HCT116 (cell line): ENCODE data around the gene CERS3. TPM values are rescaled to one million over a fixed set of nuclear protein-coding genes. Genes with fewer than 3 reads are reported as not detected.

Experiments
- ATAC-seq: fragments of 200-7000 bp; cut with Tn5 transposase; 2 replicates; pipeline ENCODE4 v1.9.1; 2020; ENCODE audit warnings: mild to moderate bottlenecking, moderate library complexity
- BruUV-seq: library from RNA; stranded (reverse); fragments of 400-500 nt; replicated peaks from 2 replicates; lab custom pipeline; 2021; lab: Mats Ljungman, UMichigan
- CTCF ChIA-PET: fragments of 300-600 bp; sonication (Branson Sonifier 250); formaldehyde crosslinking; loops from one replicate; lab custom pipeline; 2021; ENCODE audit warnings: antibody characterized with exemption; lab: Charles Lee
- POLR2A ChIA-PET: fragments of 300-600, 350-600 bp; sonication (Branson Sonifier 250); formaldehyde crosslinking; loops from one replicate; lab custom pipeline; 2021; ENCODE audit warnings: antibody characterized with exemption; lab: Charles Lee
- RAD21 ChIA-PET, 2 experiments: fragments of 300-600 bp; sonication (Branson Sonifier 250); formaldehyde crosslinking; loops; one replicate each; lab custom pipeline; 2023; ENCODE audit warnings: low total read pairs in 2 of 2; ENCODE audit not compliant: uncharacterized antibody in 2 of 2, unreplicated experiment in 2 of 2, low non-redundant PET in 1 of 2; lab: Charles Lee
- DNase-seq: peaks from one replicate; pipeline ENCODE4 v3.0.0-alpha.2; 2010; ENCODE audit warnings: low read depth, low spot score
- H2AFZ ChIP-seq: fragments of 200-600 bp; shearing (Covaris generic), sonication (generic); 2 replicates; pipeline ENCODE4 v1.6.1; 2017; ENCODE audit warnings: low read depth, mixed run types, mixed read lengths, antibody characterized with exemption, low read length; ENCODE audit not compliant: poor library complexity, severe bottlenecking
- H3K27ac ChIP-seq: 2 replicates; pipeline ENCODE4 v1.5.1; 2012; ENCODE audit warnings: low read depth, low read length
- H3K27me3 ChIP-seq: fragments of 200-600 bp; sonication (generic); 2 replicates; pipeline ENCODE4 v1.6.1; 2016; ENCODE audit warnings: mixed run types, low read length, mixed read lengths; ENCODE audit not compliant: insufficient read depth
- H3K36me3 ChIP-seq, 2 experiments: fragments of 200-500 bp in 1 of 2; fragments of 200-600 bp in 1 of 2; sonication (Bioruptor generic) in 1 of 2; sonication (generic) in 1 of 2; 2 replicates each; pipeline versions ENCODE4 v1.5.1 to v1.6.1; 2014 to 2016; ENCODE audit warnings: low read length in 2 of 2, inconsistent platforms in 1 of 2, mixed read lengths in 1 of 2, mixed run types in 1 of 2; ENCODE audit not compliant: insufficient read depth in 2 of 2, control insufficient read depth in 1 of 2
- H3K4me1 ChIP-seq, 2 experiments: fragments of 200-600 bp in 1 of 2; sonication (generic) in 1 of 2; 2 replicates each; pipeline versions ENCODE4 v1.5.1 to v1.6.1; 2012 to 2017; ENCODE audit warnings: low read length in 2 of 2, inconsistent platforms in 1 of 2, mild to moderate bottlenecking in 1 of 2, mixed read lengths in 1 of 2, mixed run types in 1 of 2, moderate library complexity in 1 of 2; ENCODE audit not compliant: insufficient read depth in 2 of 2, control insufficient read depth in 1 of 2
- H3K4me2 ChIP-seq: fragments of 200-600 bp; sonication (generic); 2 replicates; pipeline ENCODE4 v1.6.1; 2017; ENCODE audit warnings: mixed run types, low read length, mixed read lengths
- H3K4me3 ChIP-seq, 2 experiments: fragments of 200-600 bp in 1 of 2; sonication (generic) in 1 of 2; replicated peaks in 1 of 2; 2 replicates each; pipeline ENCODE4 v1.5.1; 2011 to 2016; ENCODE audit warnings: low read length in 2 of 2, control low read depth in 1 of 2, low read depth in 1 of 2, mild to moderate bottlenecking in 1 of 2, mixed read lengths in 1 of 2, mixed run types in 1 of 2
- H3K79me2 ChIP-seq: fragments of 200-600 bp; sonication (generic); 2 replicates; pipeline ENCODE4 v1.6.1; 2017; ENCODE audit warnings: mild to moderate bottlenecking, mixed run types, low read length, moderate library complexity, mixed read lengths; ENCODE audit not compliant: insufficient read depth
- H3K9ac ChIP-seq: fragments of 200-600 bp; sonication (generic); 2 replicates; pipeline ENCODE4 v1.6.1; 2016; ENCODE audit warnings: low read length, mixed read lengths
- H3K9me2 ChIP-seq: fragments of 200-600 bp; sonication (generic), shearing (Covaris generic); 2 replicates; pipeline ENCODE4 v1.6.1; 2017; ENCODE audit warnings: mixed run types, mild to moderate bottlenecking, moderate library complexity; ENCODE audit not compliant: insufficient read depth
- H3K9me3 ChIP-seq, 2 experiments: fragments of 200-500 bp in 1 of 2; fragments of 200-600 bp in 1 of 2; sonication (Bioruptor generic) in 1 of 2; sonication (generic) in 1 of 2; 2 replicates each; pipeline ENCODE4 v1.6.1; 2014 to 2017; ENCODE audit warnings: low read length in 2 of 2, mixed read lengths in 2 of 2, inconsistent platforms in 1 of 2, low read depth in 1 of 2, mild to moderate bottlenecking in 1 of 2, mixed run types in 1 of 2, moderate library complexity in 1 of 2; ENCODE audit not compliant: control insufficient read depth in 1 of 2, insufficient read depth in 1 of 2
- H4K20me1 ChIP-seq: fragments of 200-600 bp; sonication (generic), shearing (Covaris generic); 2 replicates; pipeline ENCODE4 v1.6.1; 2017; ENCODE audit warnings: mixed run types, mild to moderate bottlenecking, moderate library complexity; ENCODE audit not compliant: insufficient read depth
- CBX3 ChIP-seq: IDR thresholded peaks from 2 replicates; pipeline ENCODE4 v1.6.1; 2012; ENCODE audit warnings: low read depth
- CEBPB ChIP-seq: IDR thresholded peaks from 2 replicates; pipeline ENCODE4 v1.6.1; 2012; ENCODE audit warnings: low read depth
- CTCF ChIP-seq, 3 experiments: fragments of 200-600 bp in 1 of 3; sonication (generic) in 1 of 3; IDR thresholded peaks in 2 of 3; conservative IDR thresholded peaks in 1 of 3; 2 replicates each; pipeline ENCODE4 v1.5.1; 2012 to 2017; ENCODE audit warnings: low read depth in 2 of 3, low read length in 2 of 3, antibody characterized with exemption in 1 of 3, borderline replicate concordance in 1 of 3, control low read depth in 1 of 3, mild to moderate bottlenecking in 1 of 3, mixed read lengths in 1 of 3, mixed run types in 1 of 3, moderate library complexity in 1 of 3; ENCODE audit not compliant: insufficient read depth in 1 of 3
- EZH2 ChIP-seq: fragments of 200-600 bp; sonication (generic); IDR thresholded peaks from 2 replicates; pipeline ENCODE4 v1.6.1; 2017; ENCODE audit warnings: antibody characterized with exemption, mixed run types
- EZH2phosphoT487 ChIP-seq: fragments of 200-600 bp; IDR thresholded peaks from 2 replicates; pipeline ENCODE4 v1.6.1; 2018; ENCODE audit warnings: antibody characterized with exemption, borderline replicate concordance
- FOSL1 ChIP-seq: IDR thresholded peaks from 2 replicates; pipeline ENCODE4 v1.6.1; 2012; ENCODE audit warnings: low read depth
- JUND ChIP-seq: IDR thresholded peaks from 2 replicates; pipeline ENCODE4 v1.6.1; 2012
- MAX ChIP-seq: IDR thresholded peaks from 2 replicates; pipeline ENCODE4 v1.6.1; 2012
- POLR2A ChIP-seq: IDR thresholded peaks from 2 replicates; pipeline ENCODE4 v1.7.0; 2011; ENCODE audit warnings: borderline replicate concordance; ENCODE audit not compliant: insufficient read depth, insufficient read length; ENCODE audit errors: extremely low read depth
- POLR2AphosphoS5 ChIP-seq: IDR thresholded peaks from 2 replicates; pipeline ENCODE4 v1.6.1; 2011; ENCODE audit warnings: mild to moderate bottlenecking, low read depth, low read length, moderate library complexity
- RAD21 ChIP-seq: IDR thresholded peaks from 2 replicates; pipeline ENCODE4 v1.6.1; 2012; ENCODE audit warnings: low read depth, mild to moderate bottlenecking
- REST ChIP-seq: IDR thresholded peaks from 2 replicates; pipeline ENCODE4 v1.6.1; 2012; ENCODE audit warnings: low read depth
- SP1 ChIP-seq: IDR thresholded peaks from 2 replicates; pipeline ENCODE4 v1.6.1; 2012; ENCODE audit warnings: low read depth
- SRF ChIP-seq: IDR thresholded peaks from 2 replicates; pipeline ENCODE4 v1.6.1; 2012; ENCODE audit warnings: low read depth
- TCF7L2 ChIP-seq: IDR thresholded peaks from 2 replicates; pipeline ENCODE4 v1.7.0; 2011; ENCODE audit warnings: borderline replicate concordance, inconsistent platforms; ENCODE audit not compliant: insufficient read depth, insufficient read length; ENCODE audit errors: extremely low read depth
- YY1 ChIP-seq: IDR thresholded peaks from 2 replicates; pipeline ENCODE4 v1.6.1; 2011; ENCODE audit warnings: low read length, low read depth, moderate library complexity, mild to moderate bottlenecking; ENCODE audit not compliant: insufficient replicate concordance; ENCODE audit errors: extremely low read depth
- ZFX ChIP-seq: fragments of 450-650 bp; IDR thresholded peaks from 2 replicates; pipeline ENCODE4 v1.6.1; 2017
- ZNF274 ChIP-seq: fragments of 200-500 bp; sonication (Bioruptor generic); IDR thresholded peaks from 2 replicates; pipeline ENCODE4 v1.6.1; 2014; ENCODE audit warnings: mild to moderate bottlenecking, low read depth, low read length, inconsistent platforms
- intact Hi-C: fragments of 100-400 bp; cut with micrococcal nuclease; formaldehyde crosslinking; loops from 2 replicates; pipeline ENCODE4 v1.10.0; 2022
- total RNA-seq: library from RNA; stranded (reverse); gene quantifications from one replicate; pipeline ENCODE4 v1.2.1, GENCODE V29; 2021; ENCODE audit not compliant: unreplicated experiment

The CERS3 gene
- total RNA-seq, 1 experiment from 2014 or later: not detected

GRCh38 chr15:100463515-100463914 is 65.2 kb downstream of the CERS3 start:
- H3K9me2 ChIP-seq: no peaks in the 10 kb centered on the region
- H3K4me3 ChIP-seq: no peak overlapping the region
- RAD21 ChIA-PET: no interaction called here
- CTCF ChIA-PET: no interaction called here
- H3K79me2 ChIP-seq: no peaks in the 10 kb centered on the region
- no TSS peak for BruUV-seq
- H3K9ac ChIP-seq: no peak overlapping the region
- intact Hi-C loops: no loop called here
- TF ChIP-seq SP1 (no peak), ZFX (no peak), EZH2 (no peak), CBX3 (no peak), RAD21 (no peak), POLR2AphosphoS5 (no peak), EZH2phosphoT487 (no peak), YY1 (no peak), REST (no peak), SRF (no peak), CEBPB (no peak), CTCF (IDR thresholded peaks at IDR 0.05 in 2 of 3, conservative IDR thresholded peaks at IDR 0.05 in 1 of 3; ENCODE audit: borderline replicate concordance in 1 of 3, insufficient read depth in 1 of 3, low read depth in 2 of 3, low read length in 2 of 3) (no peak), FOSL1 (no peak), MAX (no peak), POLR2A (no peak), TCF7L2 (no peak), ZNF274 (no peak), JUND (no peak)
- no peak for ATAC-seq
- H4K20me1 ChIP-seq: no peaks in the 10 kb centered on the region
- no peak overlapping the region for H3K4me2 ChIP-seq
- no peaks in the 10 kb centered on the region for H3K4me1 ChIP-seq
- POLR2A ChIA-PET: no interaction called here
- H3K9me3 ChIP-seq: no peaks in the 10 kb centered on the region
- no peaks in the 10 kb centered on the region for H3K36me3 ChIP-seq
- H3K27ac ChIP-seq: no peak overlapping the region
- H3K27me3 ChIP-seq: no peaks in the 10 kb centered on the region
- H2AFZ ChIP-seq: no peak overlapping the region
- DNase-seq: no peak
